CD14-positive monocyte (primary cell): Measurements from ENCODE around the gene SPO11. TPM values are rescaled to one million over a fixed set of nuclear protein-coding genes. Genes with fewer than 3 reads are reported as not detected.

ENCODE experiments used
- DNase-seq, 3 donors: peaks; one replicate each; pipeline ENCODE4 v3.0.0-alpha.2; 2011 to 2022
- H2AFZ ChIP-seq: 2 replicates; pipeline ENCODE4 v1.6.0; 2012; ENCODE audit warnings: mild to moderate bottlenecking, low read depth, low read length, inconsistent platforms; ENCODE audit not compliant: insufficient read depth, poor library complexity, severe bottlenecking
- H3K27ac ChIP-seq, 2 donors: 1 replicate in 1 of 2; 2 replicates in 1 of 2; pipeline ENCODE4 v1.5.1; 2012 to 2013; ENCODE audit warnings: low read length in 2 of 2, control low read depth in 1 of 2, inconsistent platforms in 1 of 2, low read depth in 1 of 2, mild to moderate bottlenecking in 1 of 2
- H3K27me3 ChIP-seq, 2 donors: one replicate each; pipeline versions ENCODE4 v1.6.0 to v1.6.1; 2011 to 2013; ENCODE audit warnings: low read length in 2 of 2; ENCODE audit not compliant: control insufficient read depth in 2 of 2, insufficient read depth in 2 of 2
- H3K36me3 ChIP-seq, 2 donors: replicated peaks in 1 of 2; 1 replicate in 1 of 2; 2 replicates in 1 of 2; pipeline versions ENCODE4 v1.5.1 to v1.6.1; 2012 to 2013; ENCODE audit warnings: low read length in 2 of 2, control low read depth in 1 of 2, inconsistent platforms in 1 of 2, mild to moderate bottlenecking in 1 of 2; ENCODE audit not compliant: insufficient read depth in 2 of 2, control insufficient read depth in 1 of 2
- H3K4me1 ChIP-seq, 2 donors: 1 replicate in 1 of 2; 2 replicates in 1 of 2; pipeline versions ENCODE4 v1.5.1 to v1.6.1; 2012 to 2013; ENCODE audit warnings: low read length in 2 of 2, control low read depth in 1 of 2, inconsistent platforms in 1 of 2, mild to moderate bottlenecking in 1 of 2, moderate library complexity in 1 of 2; ENCODE audit not compliant: insufficient read depth in 2 of 2, control insufficient read depth in 1 of 2
- H3K4me2 ChIP-seq: replicated peaks from 2 replicates; pipeline ENCODE3; 2012; ENCODE audit warnings: low read length, moderate library complexity, mild to moderate bottlenecking; ENCODE audit not compliant: poor library complexity, severe bottlenecking; ENCODE audit errors: extremely low read depth
- H3K4me3 ChIP-seq, 3 experiments: fragments of 200-600 bp in 1 of 3; sonication (generic) in 1 of 3; replicated peaks in 1 of 3; 1 replicate in 2 of 3; 2 replicates in 1 of 3; pipeline ENCODE4 v1.5.1; 2011 to 2013; ENCODE audit warnings: low read length in 3 of 3, mild to moderate bottlenecking in 3 of 3, control low read depth in 2 of 3, low read depth in 2 of 3, inconsistent platforms in 1 of 3, moderate library complexity in 1 of 3
- H3K79me2 ChIP-seq: 2 replicates; pipeline ENCODE4 v1.6.0; 2012; ENCODE audit warnings: mild to moderate bottlenecking, control low read depth, inconsistent platforms, low read length, moderate library complexity; ENCODE audit not compliant: insufficient read depth
- H3K9ac ChIP-seq: 2 replicates; pipeline ENCODE4 v1.6.0; 2017; ENCODE audit warnings: low read length, mild to moderate bottlenecking; ENCODE audit not compliant: insufficient read depth, poor library complexity, severe bottlenecking
- H3K9me3 ChIP-seq, 2 donors: replicated peaks in 1 of 2; 1 replicate in 1 of 2; 2 replicates in 1 of 2; pipeline versions ENCODE4 v1.5.1 to v1.6.1; 2012 to 2013; ENCODE audit warnings: low read length in 2 of 2, control low read depth in 1 of 2; ENCODE audit not compliant: control insufficient read depth in 1 of 2, insufficient read depth in 1 of 2
- H4K20me1 ChIP-seq: 2 replicates; pipeline ENCODE4 v1.6.0; 2012; ENCODE audit warnings: mild to moderate bottlenecking, low read length, control low read depth, moderate library complexity; ENCODE audit not compliant: insufficient read depth
- H3K27ac Mint-ChIP-seq, 7 donors: one replicate each; pipeline ENCODE4 v1.8.0; 2020; ENCODE audit warnings: mild to moderate bottlenecking in 7 of 7, mixed read lengths in 7 of 7, moderate library complexity in 6 of 7, inconsistent platforms in 2 of 7
- H3K27me3 Mint-ChIP-seq, 3 donors: one replicate each; pipeline ENCODE4 v1.8.0; 2021 to 2022; ENCODE audit warnings: low read depth in 3 of 3, mild to moderate bottlenecking in 3 of 3, mixed read lengths in 3 of 3, moderate library complexity in 3 of 3, inconsistent platforms in 1 of 3
- H3K36me3 Mint-ChIP-seq, 2 donors: one replicate each; pipeline ENCODE4 v1.8.0; 2020; ENCODE audit warnings: mixed read lengths in 2 of 2, inconsistent platforms in 1 of 2, mild to moderate bottlenecking in 1 of 2
- H3K4me1 Mint-ChIP-seq: one replicate; pipeline ENCODE4 v1.8.0; 2020; ENCODE audit warnings: mild to moderate bottlenecking, mixed read lengths
- H3K4me3 Mint-ChIP-seq, 2 donors: one replicate each; pipeline ENCODE4 v1.8.0; 2020; ENCODE audit warnings: mild to moderate bottlenecking in 2 of 2, mixed read lengths in 2 of 2, moderate library complexity in 1 of 2
- H3K9me3 Mint-ChIP-seq, 7 donors: one replicate each; pipeline ENCODE4 v1.8.0; 2020 to 2022; ENCODE audit warnings: mixed read lengths in 7 of 7, mild to moderate bottlenecking in 6 of 7, moderate library complexity in 6 of 7, inconsistent platforms in 2 of 7
- CTCF ChIP-seq: fragments of 200-600 bp; IDR thresholded peaks from one replicate; pipeline ENCODE4 v1.8.0; 2022; ENCODE audit warnings: antibody characterized with exemption, mild to moderate bottlenecking
- WGBS: methylation state at CpG from one replicate; pipeline ENCODE4 v1.1.5; 2013; ENCODE audit warnings: missing lambda C conversion rate; ENCODE audit not compliant: insufficient coverage; 5-methylcytosine and 5-hydroxymethylcytosine counted together
- intact Hi-C, 2 donors: fragments of 100-400 bp; cut with micrococcal nuclease; formaldehyde crosslinking; loops; one replicate each; pipeline versions ENCODE4 v1.15.0 to v1.15.1; 2023
- polyA plus RNA-seq, 3 donors: library from polyadenylated mRNA; depleted of rRNA in 1 of 3; unstranded in 2 of 3; stranded (reverse) in 1 of 3; fragments of 300-500 nt in 2 of 3; fragments of >200 nt in 1 of 3; fragmentation: Illumina TruSeq in 2 of 3; gene quantifications; 1 replicate in 2 of 3; 2 replicates in 1 of 3; pipeline ENCODE4 v1.2.3, GENCODE V29; 2012 to 2021

SPO11 gene
- polyA plus RNA-seq, 3 donors, result not detected

- H3K9me3 ChIP-seq, result no peaks in the 10 kb centered on the region
- peak overlapping the region; percentile 71 to 87 for H3K27ac ChIP-seq
- peak overlapping the region in 2 of 3 experiments; percentile 40 to 82 for H3K4me3 ChIP-seq
- no peak for TF ChIP-seq CTCF
- no peaks in the 10 kb centered on the region for H3K27me3 ChIP-seq
- H3K36me3 ChIP-seq, result peaks cover 63 to 86% of the 10 kb centered on the region in 2 donors
- Mint-ChIP-seq H3K4me3 (peak overlapping the region; percentile 57 to 88), H3K27ac (peak overlapping the region; percentile 97 to 99 (median 98)), H3K36me3 (peaks cover 85 to 91% of the 10 kb centered on the region in 2 donors), H3K27me3 (peaks cover 0 to 6% (median 0%) of the 10 kb centered on the region in 3 donors), H3K4me1 (peaks cover 45% of the 10 kb centered on the region), H3K9me3 (no peaks in the 10 kb centered on the region)
- intact Hi-C loops, result loop anchor here in 1 of 2 donors (10.0 kb wide), 2 partner anchors 250 to 340 kb away; partner anchors contain the start of genes PMEPA1 and ZBP1
- H3K4me2 ChIP-seq, result peak overlapping the region; percentile 89
- 58% methylated on average over 12 of the region's 12 CpGs for WGBS
- peak overlapping the region; percentile 45 for H2AFZ ChIP-seq
- H4K20me1 ChIP-seq, result peaks cover 37% of the 10 kb centered on the region
- no peak for DNase-seq
- H3K79me2 ChIP-seq, result peaks cover 34% of the 10 kb centered on the region
- H3K9ac ChIP-seq, result peak overlapping the region; percentile 57
- H3K4me1 ChIP-seq, result peaks cover 29 to 39% of the 10 kb centered on the region in 2 donors
Measured at GRCh38 chr20:57374343-57374930, 44.8 kb downstream of the SPO11 start.

DNA sequence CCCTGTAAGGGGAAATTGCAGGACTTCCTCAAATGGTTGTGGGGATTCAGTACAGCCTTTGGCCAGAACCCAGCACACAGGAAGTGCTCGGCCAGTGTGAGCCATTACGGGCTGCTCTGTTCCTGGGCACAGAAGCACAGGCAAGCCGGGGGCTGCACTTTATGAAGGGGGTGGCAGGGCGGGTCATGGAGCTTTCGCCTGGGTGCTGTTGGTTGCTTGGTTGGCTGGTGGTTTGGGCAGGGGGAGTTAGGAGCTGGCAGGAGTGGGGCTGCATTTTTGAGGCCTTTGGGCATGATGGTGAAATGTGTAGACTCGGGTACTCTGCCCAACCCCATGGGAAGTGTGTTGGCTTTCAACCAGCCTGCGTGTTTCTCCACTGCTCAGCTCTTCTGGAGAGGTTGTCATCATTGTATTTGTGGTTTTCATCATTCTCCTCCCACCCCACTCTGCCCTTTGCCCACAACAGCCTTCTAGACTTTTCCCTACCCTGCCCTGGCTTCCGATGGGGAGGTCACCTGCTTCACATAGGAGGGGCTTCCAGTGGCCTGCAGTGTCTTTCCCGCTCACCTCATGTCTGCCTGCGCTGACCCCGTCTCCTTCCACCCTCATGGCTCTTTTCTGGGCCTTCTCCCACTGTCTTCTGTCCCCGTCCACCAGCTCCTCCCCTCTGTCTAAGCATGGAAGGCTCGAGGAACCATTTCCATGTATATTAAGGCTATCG lies 45.5 kb downstream of the SPO11 start:
- intact Hi-C loops, result loop anchor here in 1 of 2 donors (10.0 kb wide), 2 partner anchors 250 to 340 kb away; partner anchors contain the start of genes PMEPA1 and ZBP1
- Mint-ChIP-seq H3K4me3 (peak overlapping the region; percentile 88 to 93), H3K27ac (peak overlapping the region; percentile 97 to 99 (median 98)), H3K9me3 (no peaks in the 10 kb centered on the region), H3K36me3 (peaks cover 84 to 91% of the 10 kb centered on the region in 2 donors), H3K4me1 (peaks cover 39% of the 10 kb centered on the region), H3K27me3 (peaks cover 0 to 6% (median 0%) of the 10 kb centered on the region in 3 donors)
- H3K4me1 ChIP-seq, result peaks cover 25 to 33% of the 10 kb centered on the region in 2 donors
- peak overlapping the region; percentile 89 for H3K4me2 ChIP-seq
- TF ChIP-seq CTCF, result no peak
- no peaks in the 10 kb centered on the region for H3K9me3 ChIP-seq
- peak; percentile 88 to 95 (median 91) for DNase-seq
- peak overlapping the region; percentile 18 to 82 (median 40) for H3K4me3 ChIP-seq
- H3K9ac ChIP-seq, result peak overlapping the region; percentile 57
- H3K36me3 ChIP-seq, result peaks cover 62 to 86% of the 10 kb centered on the region in 2 donors
- peaks cover 44% of the 10 kb centered on the region for H4K20me1 ChIP-seq
- WGBS, result 53% methylated on average over 11 of the region's 14 CpGs
- H3K27me3 ChIP-seq, result no peaks in the 10 kb centered on the region
- H2AFZ ChIP-seq, result peak overlapping the region; percentile 45
- H3K79me2 ChIP-seq, result peaks cover 34% of the 10 kb centered on the region
- peak overlapping the region; percentile 71 to 87 for H3K27ac ChIP-seq
